ENCODE data around the gene RPGRIP1L.
A peak's percentile ranks its signal among the peaks of the same experiment; 100 is the strongest.

The RPGRIP1L gene

DNA sequence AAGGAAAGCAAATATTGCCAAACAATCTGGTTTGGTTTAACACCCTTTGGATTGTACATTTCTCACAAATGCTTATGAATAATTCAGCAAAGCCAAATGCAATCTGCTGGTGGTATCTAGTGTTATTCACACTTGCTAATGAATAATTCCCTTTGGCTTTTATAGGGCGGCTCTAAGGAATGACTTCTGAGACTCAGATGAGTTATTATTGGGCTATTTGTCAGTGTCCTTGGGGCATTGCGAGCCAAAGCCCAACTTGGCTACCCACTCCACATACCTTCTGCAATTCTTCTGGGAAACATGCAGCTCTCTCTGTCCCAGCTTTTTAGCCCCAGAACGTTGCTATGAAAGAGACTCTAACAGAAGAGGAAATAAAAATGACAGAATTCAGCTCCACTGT is 41.4 kb upstream of the RPGRIP1L start:
- Histone ChIP-seq H3K4me1 (ENCODE audit: control insufficient read depth in 1 of 2, insufficient read depth in 2 of 2, low read length in 2 of 2) (no peaks in the 10 kb centered on the region), H3K14ac (ENCODE audit: low read length) (no peak overlapping the region), H3K9ac (ENCODE audit: low read length) (no peak overlapping the region), H4K91ac (ENCODE audit: low read depth, low read length) (no peak overlapping the region), H2AFZ (ENCODE audit: insufficient read depth, low read length, poor library complexity) (no peak overlapping the region), H3K79me2 (ENCODE audit: control insufficient read depth, insufficient read depth, low read length, poor library complexity) (no peaks in the 10 kb centered on the region), H3K36me3 (ENCODE audit: control insufficient read depth in 1 of 2, insufficient read depth in 2 of 2, low read length in 2 of 2) (no peaks in the 10 kb centered on the region), H3K23ac (ENCODE audit: low read length) (no peak overlapping the region), H3K18ac (ENCODE audit: low read length) (no peak overlapping the region), H4K12ac (ENCODE audit: low read depth, low read length) (no peak overlapping the region), H3K4me2 (ENCODE audit: low read length) (no peak overlapping the region), H2AK5ac (ENCODE audit: low read length) (no peak overlapping the region), H2BK5ac (ENCODE audit: low read depth, low read length, poor library complexity) (no peak overlapping the region), H3K27ac (ENCODE audit: low read depth, low read length) (no peak overlapping the region), H3K79me1 (ENCODE audit: low read length) (no peaks in the 10 kb centered on the region), H2BK12ac (ENCODE audit: low read length) (no peak overlapping the region), H3K27me3 (ENCODE audit: insufficient read depth, low read length) (no peaks in the 10 kb centered on the region), H4K8ac (ENCODE audit: low read depth, low read length) (no peak overlapping the region), H3K4ac (ENCODE audit: low read depth, low read length) (no peak overlapping the region), H3K4me3 (ENCODE audit: low read depth, low read length) (no peak overlapping the region), H2BK120ac (ENCODE audit: insufficient read depth, low read length, poor library complexity) (no peak overlapping the region), H3K9me3 (ENCODE audit: insufficient read depth, low read depth, low read length) (no peaks in the 10 kb centered on the region)
- no CpG with 5 or more reads among the region's 3 CpGs for WGBS (ENCODE audit: extremely low coverage, insufficient coverage, insufficient read length)
- peak; percentile 35 to 59 for DNase-seq

DNA sequence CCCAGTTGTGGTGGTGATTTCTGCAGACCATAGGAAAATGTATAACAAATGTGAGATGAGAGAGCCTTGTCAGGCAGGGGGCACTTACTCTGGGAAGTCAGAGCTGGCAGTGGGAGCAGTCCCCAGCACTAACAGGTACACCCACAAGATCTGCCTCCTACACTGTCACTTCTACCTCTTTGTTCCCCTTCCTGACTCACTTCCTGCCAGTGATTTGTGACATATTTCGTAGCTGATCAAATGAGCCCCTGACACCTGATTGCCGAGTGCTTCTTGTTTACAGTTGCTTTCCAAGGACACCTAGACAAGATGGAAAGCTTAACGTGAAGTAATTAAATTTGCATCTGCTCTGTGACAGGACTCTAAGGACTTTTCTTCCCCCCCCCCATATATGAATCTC is 40.8 kb upstream of the RPGRIP1L start:
- no peak overlapping the region for H3K18ac ChIP-seq (ENCODE audit: low read length)
- no peak overlapping the region for H2BK120ac ChIP-seq (ENCODE audit: insufficient read depth, low read length, poor library complexity)
- WGBS (ENCODE audit: extremely low coverage, insufficient coverage, insufficient read length), result no CpG with 5 or more reads among the region's 3 CpGs
- H4K8ac ChIP-seq (ENCODE audit: low read depth, low read length), result no peak overlapping the region
- no peak overlapping the region for H3K14ac ChIP-seq (ENCODE audit: low read length)
- no peaks in the 10 kb centered on the region for H3K4me1 ChIP-seq (ENCODE audit: control insufficient read depth in 1 of 2, insufficient read depth in 2 of 2, low read length in 2 of 2)
- H2AFZ ChIP-seq (ENCODE audit: insufficient read depth, low read length, poor library complexity), result no peak overlapping the region
- no peak overlapping the region for H3K4ac ChIP-seq (ENCODE audit: low read depth, low read length)
- no peak overlapping the region for H3K23ac ChIP-seq (ENCODE audit: low read length)
- no peak overlapping the region for H3K4me3 ChIP-seq (ENCODE audit: low read depth, low read length)
- no peaks in the 10 kb centered on the region for H3K79me1 ChIP-seq (ENCODE audit: low read length)
- no peak overlapping the region for H3K27ac ChIP-seq (ENCODE audit: low read depth, low read length)
- H3K9me3 ChIP-seq (ENCODE audit: insufficient read depth, low read depth, low read length), result no peaks in the 10 kb centered on the region
- no peak overlapping the region for H2BK12ac ChIP-seq (ENCODE audit: low read length)
- H4K91ac ChIP-seq (ENCODE audit: low read depth, low read length), result no peak overlapping the region
- no peaks in the 10 kb centered on the region for H3K27me3 ChIP-seq (ENCODE audit: insufficient read depth, low read length)
- H3K4me2 ChIP-seq (ENCODE audit: low read length), result no peak overlapping the region
- no peak for DNase-seq
- no peak overlapping the region for H2AK5ac ChIP-seq (ENCODE audit: low read length)
- H4K12ac ChIP-seq (ENCODE audit: low read depth, low read length), result no peak overlapping the region
- H3K36me3 ChIP-seq (ENCODE audit: control insufficient read depth in 1 of 2, insufficient read depth in 2 of 2, low read length in 2 of 2), result no peaks in the 10 kb centered on the region
- no peak overlapping the region for H2BK5ac ChIP-seq (ENCODE audit: low read depth, low read length, poor library complexity)
- no peaks in the 10 kb centered on the region for H3K79me2 ChIP-seq (ENCODE audit: control insufficient read depth, insufficient read depth, low read length, poor library complexity)
- no peak overlapping the region for H3K9ac ChIP-seq (ENCODE audit: low read length)

DNA sequence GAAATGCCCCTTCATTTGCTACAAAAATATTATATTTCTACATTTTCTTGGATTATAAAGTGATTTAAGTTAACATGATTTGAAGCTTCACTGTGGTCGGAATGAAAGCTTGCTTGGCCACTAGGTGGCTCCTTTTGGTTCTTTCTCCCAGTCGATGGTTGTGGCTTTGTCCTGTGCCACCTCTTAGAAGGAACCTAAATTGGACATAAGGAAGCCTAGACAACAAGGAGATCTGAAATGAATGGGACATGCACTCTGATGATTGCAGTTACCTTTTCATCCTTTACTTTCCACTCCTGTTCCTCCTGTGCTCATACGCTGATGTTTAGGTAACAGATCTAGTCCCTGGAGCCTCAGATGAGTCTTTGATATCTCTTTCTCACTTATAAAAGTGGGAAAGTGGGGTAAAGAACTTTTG is 39.5 kb upstream of the RPGRIP1L start:
- WGBS (ENCODE audit: extremely low coverage, insufficient coverage, insufficient read length), result no CpG with 5 or more reads among the region's 3 CpGs

DNA sequence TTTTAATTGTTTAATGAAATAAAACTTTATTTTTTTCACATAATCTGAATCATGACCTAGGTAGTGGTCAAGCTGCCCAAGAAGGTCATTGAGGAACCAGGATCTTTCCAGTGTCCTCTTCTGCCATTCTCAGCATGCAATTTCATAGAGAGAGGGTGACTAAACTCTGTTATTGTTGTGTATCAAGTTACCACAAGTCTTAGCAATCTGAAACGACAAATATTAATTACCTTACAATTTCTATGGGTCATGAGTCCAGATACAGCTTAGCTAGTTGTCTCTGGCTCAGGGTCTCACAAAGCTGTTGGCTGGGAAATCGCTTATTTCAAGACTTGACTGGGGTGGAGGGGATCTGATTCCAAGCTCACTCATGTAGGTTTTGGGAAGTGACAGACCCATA is 37.9 kb upstream of the RPGRIP1L start:
- Histone ChIP-seq H3K4me3 (ENCODE audit: low read depth, low read length) (no peak overlapping the region), H3K18ac (ENCODE audit: low read length) (no peak overlapping the region), H3K79me2 (ENCODE audit: control insufficient read depth, insufficient read depth, low read length, poor library complexity) (no peaks in the 10 kb centered on the region), H3K23ac (ENCODE audit: low read length) (no peak overlapping the region), H3K27me3 (ENCODE audit: insufficient read depth, low read length) (no peaks in the 10 kb centered on the region), H3K9me3 (ENCODE audit: insufficient read depth, low read depth, low read length) (no peaks in the 10 kb centered on the region), H2AFZ (ENCODE audit: insufficient read depth, low read length, poor library complexity) (no peak overlapping the region), H2AK5ac (ENCODE audit: low read length) (no peak overlapping the region), H4K8ac (ENCODE audit: low read depth, low read length) (no peak overlapping the region), H2BK12ac (ENCODE audit: low read length) (no peak overlapping the region), H3K14ac (ENCODE audit: low read length) (no peak overlapping the region), H4K91ac (ENCODE audit: low read depth, low read length) (no peak overlapping the region), H4K12ac (ENCODE audit: low read depth, low read length) (no peak overlapping the region), H3K4me2 (ENCODE audit: low read length) (no peak overlapping the region), H2BK120ac (ENCODE audit: insufficient read depth, low read length, poor library complexity) (no peak overlapping the region), H3K36me3 (ENCODE audit: control insufficient read depth in 1 of 2, insufficient read depth in 2 of 2, low read length in 2 of 2) (no peaks in the 10 kb centered on the region), H3K27ac (ENCODE audit: low read depth, low read length) (no peak overlapping the region), H3K4me1 (ENCODE audit: control insufficient read depth in 1 of 2, insufficient read depth in 2 of 2, low read length in 2 of 2) (no peaks in the 10 kb centered on the region), H3K9ac (ENCODE audit: low read length) (no peak overlapping the region), H2BK5ac (ENCODE audit: low read depth, low read length, poor library complexity) (no peak overlapping the region), H3K4ac (ENCODE audit: low read depth, low read length) (no peak overlapping the region), H3K79me1 (ENCODE audit: low read length) (no peaks in the 10 kb centered on the region)
- WGBS (ENCODE audit: extremely low coverage, insufficient coverage, insufficient read length), result no CpG with 5 or more reads among the region's 2 CpGs
- no peak for DNase-seq

More for the DNA sequence above, 39.5 kb upstream of the RPGRIP1L start:
- H3K23ac ChIP-seq (ENCODE audit: low read length), result no peak overlapping the region
- no peak overlapping the region for H2AFZ ChIP-seq (ENCODE audit: insufficient read depth, low read length, poor library complexity)
- H3K36me3 ChIP-seq (ENCODE audit: control insufficient read depth in 1 of 2, insufficient read depth in 2 of 2, low read length in 2 of 2), result no peaks in the 10 kb centered on the region
- no peak overlapping the region for H3K14ac ChIP-seq (ENCODE audit: low read length)
- H3K4me2 ChIP-seq (ENCODE audit: low read length), result no peak overlapping the region
- no peak overlapping the region for H4K12ac ChIP-seq (ENCODE audit: low read depth, low read length)
- no peak overlapping the region for H3K9ac ChIP-seq (ENCODE audit: low read length)
- H3K4me3 ChIP-seq (ENCODE audit: low read depth, low read length), result no peak overlapping the region
- no peak overlapping the region for H2BK5ac ChIP-seq (ENCODE audit: low read depth, low read length, poor library complexity)
- no peaks in the 10 kb centered on the region for H3K9me3 ChIP-seq (ENCODE audit: insufficient read depth, low read depth, low read length)
- H2BK12ac ChIP-seq (ENCODE audit: low read length), result no peak overlapping the region
- peak; percentile 13 to 57 for DNase-seq
- no peaks in the 10 kb centered on the region for H3K27me3 ChIP-seq (ENCODE audit: insufficient read depth, low read length)
- H3K4ac ChIP-seq (ENCODE audit: low read depth, low read length), result no peak overlapping the region
- no peak overlapping the region for H4K8ac ChIP-seq (ENCODE audit: low read depth, low read length)
- no peaks in the 10 kb centered on the region for H3K79me2 ChIP-seq (ENCODE audit: control insufficient read depth, insufficient read depth, low read length, poor library complexity)
- no peak overlapping the region for H2AK5ac ChIP-seq (ENCODE audit: low read length)
- no peak overlapping the region for H2BK120ac ChIP-seq (ENCODE audit: insufficient read depth, low read length, poor library complexity)
- H3K79me1 ChIP-seq (ENCODE audit: low read length), result no peaks in the 10 kb centered on the region
- no peaks in the 10 kb centered on the region for H3K4me1 ChIP-seq (ENCODE audit: control insufficient read depth in 1 of 2, insufficient read depth in 2 of 2, low read length in 2 of 2)
- no peak overlapping the region for H3K27ac ChIP-seq (ENCODE audit: low read depth, low read length)
- no peak overlapping the region for H4K91ac ChIP-seq (ENCODE audit: low read depth, low read length)
- H3K18ac ChIP-seq (ENCODE audit: low read length), result no peak overlapping the region
